Measurements from ENCODE around the gene PUM2.
"Not testable (repeated sequence)": the region's sequence is repeated elsewhere in the genome, so short reads cannot be mapped to it uniquely, and the experiment has no call there.

Gene PUM2

DNA sequence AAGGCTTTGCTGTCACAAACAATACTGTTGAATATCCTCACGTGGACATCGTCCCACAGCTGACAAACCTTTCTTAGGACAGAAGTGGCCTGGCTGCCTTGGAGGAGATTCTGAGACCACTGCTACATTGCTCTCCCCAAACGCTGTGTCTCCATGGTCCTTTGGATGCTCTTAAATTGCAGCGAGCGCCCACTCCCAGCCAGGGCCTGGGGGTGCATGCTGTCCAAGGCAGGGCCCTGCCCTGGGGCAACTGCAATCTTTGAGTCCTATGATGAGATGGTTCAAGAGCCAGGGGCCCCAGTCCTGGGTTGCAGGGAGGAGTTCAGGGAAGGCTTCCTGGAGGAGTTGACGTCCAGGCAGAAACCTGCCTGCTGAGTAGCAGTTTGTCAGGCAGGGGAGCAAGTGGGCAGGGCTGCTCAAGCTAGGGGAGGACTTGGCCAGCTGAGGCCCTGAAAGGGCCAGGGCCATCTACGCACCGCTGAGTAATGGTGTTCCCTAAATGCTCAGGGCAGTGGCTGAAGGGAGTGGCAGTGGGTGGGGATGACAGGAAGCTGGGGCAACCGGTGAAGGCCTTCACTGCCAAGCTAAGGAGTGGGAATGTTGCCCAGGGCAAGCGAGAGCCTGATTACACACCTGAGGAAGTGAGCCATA is 114.9 kb downstream of the PUM2 start:
- H3K4me3 ChIP-seq (ENCODE audit: low read depth, low read length) = no peak overlapping the region
- no peak for DNase-seq (ENCODE audit: low read depth)
- TF ChIP-seq, protein P1, sequence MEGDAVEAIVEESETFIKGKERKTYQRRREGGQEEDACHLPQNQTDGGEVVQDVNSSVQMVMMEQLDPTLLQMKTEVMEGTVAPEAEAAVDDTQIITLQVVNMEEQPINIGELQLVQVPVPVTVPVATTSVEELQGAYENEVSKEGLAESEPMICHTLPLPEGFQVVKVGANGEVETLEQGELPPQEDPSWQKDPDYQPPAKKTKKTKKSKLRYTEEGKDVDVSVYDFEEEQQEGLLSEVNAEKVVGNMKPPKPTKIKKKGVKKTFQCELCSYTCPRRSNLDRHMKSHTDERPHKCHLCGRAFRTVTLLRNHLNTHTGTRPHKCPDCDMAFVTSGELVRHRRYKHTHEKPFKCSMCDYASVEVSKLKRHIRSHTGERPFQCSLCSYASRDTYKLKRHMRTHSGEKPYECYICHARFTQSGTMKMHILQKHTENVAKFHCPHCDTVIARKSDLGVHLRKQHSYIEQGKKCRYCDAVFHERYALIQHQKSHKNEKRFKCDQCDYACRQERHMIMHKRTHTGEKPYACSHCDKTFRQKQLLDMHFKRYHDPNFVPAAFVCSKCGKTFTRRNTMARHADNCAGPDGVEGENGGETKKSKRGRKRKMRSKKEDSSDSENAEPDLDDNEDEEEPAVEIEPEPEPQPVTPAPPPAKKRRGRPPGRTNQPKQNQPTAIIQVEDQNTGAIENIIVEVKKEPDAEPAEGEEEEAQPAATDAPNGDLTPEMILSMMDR (IDR thresholded peaks at IDR 0.05; ENCODE audit: insufficient read depth, low read depth, low read length, missing control alignments) = no peak

GRCh38 chr2:20234597-20234996 is 116.0 kb downstream of the PUM2 start:
- DNase-seq (ENCODE audit: low read depth); H3K4me3 ChIP-seq (ENCODE audit: low read depth, low read length): not testable (repeated sequence)

- no peak for DNase-seq (ENCODE audit: low read depth)
- H3K4me3 ChIP-seq (ENCODE audit: low read depth, low read length) = no peak overlapping the region
- TF ChIP-seq, protein P1 (IDR thresholded peaks at IDR 0.05; ENCODE audit: insufficient read depth, low read depth, low read length, missing control alignments) = no peak
Measured at GRCh38 chr2:20232837-20233207, 117.8 kb downstream of the PUM2 start.

GRCh38 chr2:20231598-20232026 is 119.0 kb downstream of the PUM2 start:
- TF ChIP-seq, protein P1 (IDR thresholded peaks at IDR 0.05; ENCODE audit: insufficient read depth, low read depth, low read length, missing control alignments) = no peak
- DNase-seq (ENCODE audit: low read depth) = no peak
- H3K4me3 ChIP-seq (ENCODE audit: low read depth, low read length) = no peak overlapping the region

- no peak for DNase-seq (ENCODE audit: low read depth)
- H3K4me3 ChIP-seq (ENCODE audit: low read depth, low read length) = no peak overlapping the region
- TF ChIP-seq, protein P1 (IDR thresholded peaks at IDR 0.05; ENCODE audit: insufficient read depth, low read depth, low read length, missing control alignments) = no peak
Measured at GRCh38 chr2:20231159-20231558, 119.5 kb downstream of the PUM2 start.

DNA sequence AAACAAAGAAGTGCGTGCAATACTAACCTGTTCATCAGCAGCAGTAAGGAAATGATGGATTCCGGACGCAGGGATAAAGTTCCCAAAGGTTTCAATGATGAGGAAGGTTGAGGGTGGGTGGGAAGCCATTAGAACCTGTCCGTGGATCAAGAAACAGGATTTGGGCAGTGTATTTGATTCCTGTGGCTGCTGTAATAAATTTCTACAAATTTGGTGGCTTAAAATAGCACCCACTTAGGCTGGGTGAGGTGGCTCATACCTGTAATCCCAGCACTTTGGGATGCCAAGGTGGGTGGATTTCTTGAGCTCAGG is 120.6 kb downstream of the PUM2 start:
- DNase-seq (ENCODE audit: low read depth) = no peak
- no peak overlapping the region for H3K4me3 ChIP-seq (ENCODE audit: low read depth, low read length)
- TF ChIP-seq, protein P1 (IDR thresholded peaks at IDR 0.05; ENCODE audit: insufficient read depth, low read depth, low read length, missing control alignments) = no peak

GRCh38 chr2:20229322-20230113 is 121.1 kb downstream of the PUM2 start:
- no peak overlapping the region for H3K4me3 ChIP-seq (ENCODE audit: low read depth, low read length)
- no peak for DNase-seq (ENCODE audit: low read depth)
- TF ChIP-seq, protein P1 (IDR thresholded peaks at IDR 0.05; ENCODE audit: insufficient read depth, low read depth, low read length, missing control alignments) = no peak
